Mesodermal cell (in vitro differentiated cells): ENCODE results near the gene BARHL2.

ENCODE experiments used
- H3K27ac ChIP-seq: 2 replicates; pipeline ENCODE4 v1.7.0; 2013; ENCODE audit warnings: mild to moderate bottlenecking, low read depth, low read length, moderate library complexity; ENCODE audit not compliant: severe bottlenecking
- H3K36me3 ChIP-seq: 2 replicates; pipeline ENCODE4 v1.7.1; 2013; ENCODE audit warnings: mild to moderate bottlenecking, low read length, moderate library complexity; ENCODE audit not compliant: control insufficient read depth, insufficient read depth
- H3K4me1 ChIP-seq: one replicate; pipeline ENCODE4 v1.7.1; 2013; ENCODE audit warnings: mild to moderate bottlenecking, low read length; ENCODE audit not compliant: insufficient read depth, control insufficient read depth, poor library complexity, severe bottlenecking
- H3K4me3 ChIP-seq: 2 replicates; pipeline ENCODE4 v1.7.0; 2013; ENCODE audit warnings: low read length, control low read depth, mild to moderate bottlenecking; ENCODE audit not compliant: insufficient read depth, poor library complexity, severe bottlenecking; ENCODE audit errors: extremely low read depth
- H3K9me3 ChIP-seq: 2 replicates; pipeline ENCODE4 v1.7.1; 2013; ENCODE audit warnings: mild to moderate bottlenecking, low read length, moderate library complexity; ENCODE audit not compliant: control insufficient read depth
- WGBS, 2 experiments: methylation state at CpG; one replicate each; pipeline ENCODE4 v1.1.5; 2013; ENCODE audit warnings: missing lambda C conversion rate in 2 of 2; ENCODE audit not compliant: insufficient coverage in 2 of 2; 5-methylcytosine and 5-hydroxymethylcytosine counted together

Gene BARHL2

GRCh38 chr1:90731382-90732050, 14.4 kb upstream of the BARHL2 start:
- Histone ChIP-seq H3K4me1 (no peaks in the 10 kb centered on the region), H3K36me3 (no peaks in the 10 kb centered on the region), H3K4me3 (no peak overlapping the region), H3K9me3 (no peaks in the 10 kb centered on the region), H3K27ac (no peak overlapping the region)
- WGBS, 2 experiments, result 33 to 55% methylated on average over 1 to 2 of the region's 6 CpGs

- peaks cover 3% of the 10 kb centered on the region for H3K4me1 ChIP-seq
- H3K9me3 ChIP-seq, result no peaks in the 10 kb centered on the region
- peak overlapping the region; percentile 26 for H3K4me3 ChIP-seq
- H3K27ac ChIP-seq, result no peak overlapping the region
- H3K36me3 ChIP-seq, result no peaks in the 10 kb centered on the region
- WGBS, 2 experiments, result 1% methylated on average over 31 to 33 of the region's 51 CpGs
These were observed 13.3 kb upstream of the BARHL2 start for GRCh38 chr1:90730243-90731022.

GRCh38 chr1:90729504-90730242, 12.6 kb upstream of the BARHL2 start:
- WGBS, 2 experiments, result 2 to 3% methylated on average over 20 to 33 of the region's 36 CpGs
- Histone ChIP-seq H3K4me1 (peaks cover 3% of the 10 kb centered on the region), H3K27ac (no peak overlapping the region), H3K9me3 (no peaks in the 10 kb centered on the region), H3K4me3 (peak overlapping the region; percentile 26), H3K36me3 (no peaks in the 10 kb centered on the region)

- Histone ChIP-seq H3K4me3 (no peak overlapping the region), H3K27ac (no peak overlapping the region), H3K9me3 (no peaks in the 10 kb centered on the region), H3K36me3 (no peaks in the 10 kb centered on the region), H3K4me1 (peaks cover 3% of the 10 kb centered on the region)
- 4% methylated on average over 19 of the region's 25 CpGs for WGBS, 2 experiments
These were observed 11.6 kb upstream of the BARHL2 start for GRCh38 chr1:90728502-90729287.

GRCh38 chr1:90727917-90728501, 10.9 kb upstream of the BARHL2 start:
- Histone ChIP-seq H3K36me3 (no peaks in the 10 kb centered on the region), H3K27ac (no peak overlapping the region), H3K9me3 (no peaks in the 10 kb centered on the region), H3K4me1 (peaks cover 3% of the 10 kb centered on the region), H3K4me3 (no peak overlapping the region)
- WGBS, 2 experiments, result 8 to 45% methylated on average over 1 to 3 of the region's 5 CpGs

GRCh38 chr1:90726986-90727480, 9.9 kb upstream of the BARHL2 start:
- whole genome bisulfite sequencing, 2 experiments, result 4 to 9% methylated on average over 24 to 25 of the region's 25 CpGs
- no peaks in the 10 kb centered on the region for H3K36me3 ChIP-seq
- H3K4me3 ChIP-seq, result no peak overlapping the region
- no peaks in the 10 kb centered on the region for H3K9me3 ChIP-seq
- peaks cover 3% of the 10 kb centered on the region for H3K4me1 ChIP-seq
- H3K27ac ChIP-seq, result no peak overlapping the region

GRCh38 chr1:90726425-90726985, 9.4 kb upstream of the BARHL2 start:
- Histone ChIP-seq H3K36me3 (no peaks in the 10 kb centered on the region), H3K4me3 (peak overlapping the region; percentile 14), H3K9me3 (no peaks in the 10 kb centered on the region), H3K27ac (no peak overlapping the region), H3K4me1 (peaks cover 3% of the 10 kb centered on the region)
- 2 to 3% methylated on average over 25 to 28 of the region's 28 CpGs for WGBS, 2 experiments

GRCh38 chr1:90725657-90726424, 8.7 kb upstream of the BARHL2 start:
- peaks cover 3% of the 10 kb centered on the region for H3K4me1 ChIP-seq
- 1% methylated on average over 36 to 41 of the region's 44 CpGs for WGBS, 2 experiments

GRCh38 chr1:90724926-90725656, 8.0 kb upstream of the BARHL2 start:
- H3K27ac ChIP-seq, result no peak overlapping the region
- peak overlapping the region; percentile 31 for H3K4me3 ChIP-seq
- H3K9me3 ChIP-seq, result no peaks in the 10 kb centered on the region
- peaks cover 3% of the 10 kb centered on the region for H3K4me1 ChIP-seq
- 0 to 1% methylated on average over 33 to 36 of the region's 52 CpGs for WGBS, 2 experiments
- H3K36me3 ChIP-seq, result no peaks in the 10 kb centered on the region

More at GRCh38 chr1:90725657-90726424, 8.7 kb upstream of the BARHL2 start:
- Histone ChIP-seq H3K27ac (no peak overlapping the region), H3K9me3 (no peaks in the 10 kb centered on the region), H3K4me3 (peak overlapping the region; percentile 31), H3K36me3 (no peaks in the 10 kb centered on the region)
